PC-3 (cell line): ENCODE results near the gene ARL9.

ENCODE experiments used
- EZH2 ChIP-seq: fragments of 300-600 bp; sonication (generic); IDR thresholded peaks from one replicate; pipeline ENCODE4 v1.6.1; 2017; ENCODE audit warnings: antibody characterized with exemption, mild to moderate bottlenecking, low read length; ENCODE audit not compliant: unreplicated experiment
- EZH2phosphoT487 ChIP-seq: fragments of 300-600 bp; sonication (generic); IDR thresholded peaks from 2 replicates; pipeline ENCODE4 v1.6.1; 2018; ENCODE audit warnings: mild to moderate bottlenecking, antibody characterized with exemption, low read length, borderline replicate concordance
- TF ChIP-seq, protein P1 (sequence below): fragments of 300-600 bp; sonication (generic); conservative IDR thresholded peaks from 2 replicates; pipeline ENCODE4 v1.5.1; 2017; ENCODE audit warnings: antibody characterized with exemption, low read depth, mild to moderate bottlenecking, low read length

DNA sequence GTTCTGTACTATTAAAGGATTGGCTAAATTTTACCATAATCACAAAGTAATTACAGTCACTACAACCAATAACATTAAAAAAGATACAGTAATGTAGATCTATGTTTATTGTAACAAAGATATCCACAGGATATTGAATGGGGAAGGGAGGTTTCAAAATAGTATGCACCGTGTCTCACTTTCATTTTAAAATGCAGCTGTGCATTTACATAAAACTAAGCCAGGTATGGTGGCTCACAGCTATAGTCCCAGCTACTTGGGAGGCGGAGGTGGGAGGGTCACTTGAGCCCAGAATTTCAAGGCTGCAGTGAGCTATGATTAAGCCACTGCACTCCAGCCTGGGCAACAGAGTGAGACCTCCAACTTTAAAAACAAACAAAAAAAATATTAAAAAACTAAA, 29.7 kb upstream of the ARL9 start:
- TF ChIP-seq, protein P1, sequence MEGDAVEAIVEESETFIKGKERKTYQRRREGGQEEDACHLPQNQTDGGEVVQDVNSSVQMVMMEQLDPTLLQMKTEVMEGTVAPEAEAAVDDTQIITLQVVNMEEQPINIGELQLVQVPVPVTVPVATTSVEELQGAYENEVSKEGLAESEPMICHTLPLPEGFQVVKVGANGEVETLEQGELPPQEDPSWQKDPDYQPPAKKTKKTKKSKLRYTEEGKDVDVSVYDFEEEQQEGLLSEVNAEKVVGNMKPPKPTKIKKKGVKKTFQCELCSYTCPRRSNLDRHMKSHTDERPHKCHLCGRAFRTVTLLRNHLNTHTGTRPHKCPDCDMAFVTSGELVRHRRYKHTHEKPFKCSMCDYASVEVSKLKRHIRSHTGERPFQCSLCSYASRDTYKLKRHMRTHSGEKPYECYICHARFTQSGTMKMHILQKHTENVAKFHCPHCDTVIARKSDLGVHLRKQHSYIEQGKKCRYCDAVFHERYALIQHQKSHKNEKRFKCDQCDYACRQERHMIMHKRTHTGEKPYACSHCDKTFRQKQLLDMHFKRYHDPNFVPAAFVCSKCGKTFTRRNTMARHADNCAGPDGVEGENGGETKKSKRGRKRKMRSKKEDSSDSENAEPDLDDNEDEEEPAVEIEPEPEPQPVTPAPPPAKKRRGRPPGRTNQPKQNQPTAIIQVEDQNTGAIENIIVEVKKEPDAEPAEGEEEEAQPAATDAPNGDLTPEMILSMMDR = no peak
- TF ChIP-seq EZH2 (no peak), EZH2phosphoT487 (no peak)
